ENCODE results near the gene C9orf85.

- TF ChIP-seq CTCF (IDR thresholded peaks at IDR 0.05), result no peak
- TF ChIP-seq POLR2A (IDR thresholded peaks at IDR 0.05), result no peak
Observed at GRCh38 chr9:72022841-72023240, 111.4 kb downstream of the C9orf85 start.

All from thyroid gland (tissue), 4 donors.